Upper lobe of left lung (tissue), 6 donors: ENCODE results near the gene PPL. TPM values are rescaled to one million over a fixed set of nuclear protein-coding genes. Genes with fewer than 3 reads are reported as not detected.
A peak's percentile ranks its signal among the peaks of the same experiment; 100 is the strongest.
"Not testable (repeated sequence)": the region's sequence is repeated elsewhere in the genome, so short reads cannot be mapped to it uniquely, and the experiment has no call there.

Experiments
- ATAC-seq, 2 donors: fragments of 200-7000 bp; cut with Tn5 transposase; one replicate each; pipeline ENCODE4 v1.9.1; 2022; ENCODE audit warnings: mild to moderate bottlenecking in 2 of 2, moderate library complexity in 2 of 2; ENCODE audit not compliant: low FRiP score in 2 of 2
- DNase-seq, 2 donors: peaks; one replicate each; pipeline ENCODE4 v3.0.0-alpha.2; 2019 to 2020
- H3K27ac ChIP-seq, 4 donors: fragments of 200-600 bp; sonication (generic); one replicate each; pipeline ENCODE4 v1.5.1; 2016 to 2019
- H3K27me3 ChIP-seq, 4 donors: fragments of 200-600 bp; sonication (generic); one replicate each; pipeline ENCODE4 v1.5.1; 2017 to 2019
- H3K36me3 ChIP-seq, 4 donors: fragments of 200-600 bp; sonication (generic); one replicate each; pipeline ENCODE4 v1.5.1; 2016 to 2019
- H3K4me1 ChIP-seq, 4 donors: fragments of 200-600 bp; sonication (generic); one replicate each; pipeline ENCODE4 v1.5.1; 2018 to 2019
- H3K4me3 ChIP-seq, 4 donors: fragments of 200-600 bp; sonication (generic); one replicate each; pipeline ENCODE4 v1.5.1; 2017 to 2019; ENCODE audit warnings: mild to moderate bottlenecking in 2 of 4, moderate library complexity in 1 of 4
- H3K9me3 ChIP-seq, 4 donors: fragments of 200-600 bp; sonication (generic); one replicate each; pipeline ENCODE4 v1.5.1; 2018 to 2019
- EP300 ChIP-seq, 4 donors: sonication (generic); formaldehyde crosslinking; IDR thresholded peaks; one replicate each; pipeline ENCODE4 v1.5.1; 2017; ENCODE audit warnings: antibody characterized with exemption in 4 of 4, control low read depth in 2 of 4
- POLR2A ChIP-seq, 4 donors: fragments of 450-650 bp; IDR thresholded peaks; one replicate each; pipeline ENCODE4 v1.5.1; 2016 to 2017; ENCODE audit warnings: antibody characterized with exemption in 4 of 4, mild to moderate bottlenecking in 2 of 4
- POLR2AphosphoS5 ChIP-seq, 2 donors: sonication (generic); formaldehyde crosslinking; IDR thresholded peaks; one replicate each; pipeline ENCODE4 v1.5.1; 2017; ENCODE audit warnings: antibody characterized with exemption in 2 of 2
- WGBS, 2 donors: methylation state at CpG; one replicate each; pipeline ENCODE4 v1.1.5; 2017 to 2018; 5-methylcytosine and 5-hydroxymethylcytosine counted together
- total RNA-seq, 6 donors: library from RNA; depleted of rRNA in 4 of 6; stranded (reverse); fragments of >200 nt in 4 of 6; gene quantifications; one replicate each; pipeline versions ENCODE4 v1.1.0 to v1.2.1, GENCODE V29; 2016 to 2021
- TF ChIP-seq, protein P1 (sequence below), 6 experiments: fragments of 450-650 bp in 4 of 6; fragments of 200-600 bp in 2 of 6; sonication (generic) in 2 of 6; IDR thresholded peaks; one replicate each; pipeline ENCODE4 v1.5.1; 2016 to 2019; ENCODE audit warnings: antibody characterized with exemption in 6 of 6
- donor health status: DM: no; HTN: no; CAD: no; lungs with moderate emphysema.
- donor health status: DM: no; HTN: yes; CAD: no; lungs with severe emphysema.

The PPL gene
- total RNA-seq, 6 donors from 2014 or later = 72.7 to 156 (median 132) TPM

DNA sequence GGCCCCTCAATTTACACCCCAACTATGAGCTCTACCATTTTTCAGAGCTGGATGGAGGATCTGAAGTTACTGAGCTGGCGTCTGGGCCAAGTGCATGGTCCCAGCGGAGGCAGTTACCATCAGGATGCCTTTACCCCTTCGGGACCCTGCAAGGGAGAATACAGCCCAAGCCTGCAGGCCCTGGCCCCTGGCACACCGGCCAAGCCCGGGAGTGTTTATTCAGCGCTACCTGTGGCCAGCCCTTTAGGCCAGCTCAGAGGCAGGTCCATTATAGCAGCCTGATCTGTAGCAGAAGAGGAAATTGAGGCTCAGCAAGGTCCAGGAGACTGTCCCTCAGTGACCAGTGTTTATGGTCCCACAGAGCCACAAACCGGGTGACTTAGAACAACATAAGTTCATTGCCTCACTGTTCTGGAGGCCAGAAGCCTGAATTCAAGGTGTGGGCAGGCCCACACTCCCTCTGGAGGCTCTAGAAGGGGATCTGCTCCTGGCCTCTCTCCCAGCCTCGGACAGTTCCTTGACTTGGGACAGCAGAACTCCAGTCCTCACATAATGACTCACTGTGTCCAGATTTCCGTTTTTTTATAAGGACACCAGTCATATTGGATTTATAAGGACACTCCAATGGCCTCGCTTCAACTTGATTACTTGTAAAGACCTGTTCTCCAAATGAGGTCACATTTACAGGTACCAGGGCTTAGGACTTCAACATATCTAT, 29.9 kb upstream of the PPL start:
- ATAC-seq = no peak
- Histone ChIP-seq H3K4me3 (no peak overlapping the region), H3K27ac (no peak overlapping the region), H3K27me3 (no peaks in the 10 kb centered on the region), H3K4me1 (no peaks in the 10 kb centered on the region), H3K9me3 (no peaks in the 10 kb centered on the region), H3K36me3 (no peaks in the 10 kb centered on the region)
- no peak for TF ChIP-seq EP300 (IDR thresholded peaks at IDR 0.05)
- TF ChIP-seq, protein P1, sequence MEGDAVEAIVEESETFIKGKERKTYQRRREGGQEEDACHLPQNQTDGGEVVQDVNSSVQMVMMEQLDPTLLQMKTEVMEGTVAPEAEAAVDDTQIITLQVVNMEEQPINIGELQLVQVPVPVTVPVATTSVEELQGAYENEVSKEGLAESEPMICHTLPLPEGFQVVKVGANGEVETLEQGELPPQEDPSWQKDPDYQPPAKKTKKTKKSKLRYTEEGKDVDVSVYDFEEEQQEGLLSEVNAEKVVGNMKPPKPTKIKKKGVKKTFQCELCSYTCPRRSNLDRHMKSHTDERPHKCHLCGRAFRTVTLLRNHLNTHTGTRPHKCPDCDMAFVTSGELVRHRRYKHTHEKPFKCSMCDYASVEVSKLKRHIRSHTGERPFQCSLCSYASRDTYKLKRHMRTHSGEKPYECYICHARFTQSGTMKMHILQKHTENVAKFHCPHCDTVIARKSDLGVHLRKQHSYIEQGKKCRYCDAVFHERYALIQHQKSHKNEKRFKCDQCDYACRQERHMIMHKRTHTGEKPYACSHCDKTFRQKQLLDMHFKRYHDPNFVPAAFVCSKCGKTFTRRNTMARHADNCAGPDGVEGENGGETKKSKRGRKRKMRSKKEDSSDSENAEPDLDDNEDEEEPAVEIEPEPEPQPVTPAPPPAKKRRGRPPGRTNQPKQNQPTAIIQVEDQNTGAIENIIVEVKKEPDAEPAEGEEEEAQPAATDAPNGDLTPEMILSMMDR (IDR thresholded peaks at IDR 0.05) = no peak
- no peak for TF ChIP-seq POLR2A (IDR thresholded peaks at IDR 0.05)
- no peak for TF ChIP-seq POLR2AphosphoS5 (IDR thresholded peaks at IDR 0.05)
- WGBS, 2 donors = 78 to 81% methylated on average over 7 to 10 of the region's 10 CpGs
- no peak for DNase-seq

DNA sequence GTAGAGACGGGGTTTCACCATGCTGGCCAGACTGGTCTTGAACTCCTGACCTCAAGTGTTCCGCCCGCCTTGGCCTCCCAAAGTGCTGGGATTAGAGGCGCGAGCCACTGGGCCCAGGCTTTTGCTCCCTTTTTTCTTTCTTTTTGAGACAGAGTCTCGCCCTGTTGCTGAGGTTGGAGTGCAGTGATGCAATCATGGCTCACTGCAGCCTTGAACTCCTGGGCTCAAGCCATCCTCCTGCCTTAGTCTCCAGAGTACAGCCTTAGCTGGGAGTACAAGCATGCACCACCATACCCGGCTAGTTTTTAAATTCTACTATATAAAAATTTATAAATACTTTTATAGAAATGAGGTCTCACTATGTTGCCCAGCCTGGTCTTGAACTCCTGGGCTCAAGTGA, 26.6 kb upstream of the PPL start:
- H3K27ac ChIP-seq, DNase-seq, H3K4me1 ChIP-seq, H3K4me3 ChIP-seq, H3K27me3 ChIP-seq, H3K9me3 ChIP-seq, ATAC-seq, H3K36me3 ChIP-seq: not testable (repeated sequence)
- 67 to 89% methylated on average over 7 of the region's 7 CpGs for WGBS, 2 donors

DNA sequence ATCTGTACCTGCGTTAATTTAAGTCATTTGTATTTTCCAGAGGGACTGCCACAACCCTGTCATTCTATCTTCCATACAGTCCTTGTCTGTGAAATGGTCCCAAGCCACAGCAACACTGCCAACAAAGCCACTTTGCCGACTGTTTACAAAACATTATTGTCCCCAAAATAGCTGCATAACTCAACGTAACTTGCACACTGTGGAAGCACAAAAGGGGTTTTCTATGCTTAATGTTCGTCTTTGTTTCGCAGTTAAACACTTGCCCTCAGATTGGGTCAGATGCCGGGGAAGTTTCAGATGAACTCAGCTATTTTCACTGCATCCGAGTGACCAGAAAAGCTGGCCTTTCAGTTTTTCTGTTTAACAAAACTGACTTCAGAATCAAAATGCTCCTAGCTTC, 25.8 kb upstream of the PPL start:
- Histone ChIP-seq H3K9me3 (no peaks in the 10 kb centered on the region), H3K4me3 (no peak overlapping the region), H3K4me1 (peaks cover 8 to 11% (median 9%) of the 10 kb centered on the region in 4 donors), H3K36me3 (no peaks in the 10 kb centered on the region), H3K27me3 (no peaks in the 10 kb centered on the region), H3K27ac (no peak overlapping the region)
- no peak for ATAC-seq
- no peak for TF ChIP-seq POLR2A (IDR thresholded peaks at IDR 0.05)
- TF ChIP-seq POLR2AphosphoS5 (IDR thresholded peaks at IDR 0.05) = no peak
- TF ChIP-seq EP300 (IDR thresholded peaks at IDR 0.05) = no peak
- TF ChIP-seq, protein P1 (IDR thresholded peaks at IDR 0.05) = no peak
- WGBS, 2 donors = 52 to 66% methylated on average over 6 to 7 of the region's 7 CpGs
- DNase-seq = no peak

DNA sequence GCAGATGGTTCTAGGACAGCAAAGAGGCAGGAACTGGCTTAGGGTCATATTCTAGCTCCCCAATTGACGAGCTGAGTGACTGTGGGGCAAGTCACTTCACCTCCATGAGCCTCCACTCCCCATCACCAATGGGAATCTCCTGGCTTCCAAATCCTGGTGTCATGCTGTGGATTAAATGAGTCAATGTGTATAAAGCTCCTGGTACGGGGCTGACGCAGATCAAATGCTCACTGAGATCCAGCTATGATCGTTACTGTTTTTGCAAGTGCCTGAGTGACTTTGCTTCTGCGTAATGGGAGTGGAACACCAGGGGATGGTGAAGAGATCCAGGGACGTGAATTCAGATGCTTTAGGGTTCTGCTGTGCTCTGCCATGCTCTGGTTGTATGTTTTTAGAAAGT, 23.6 kb upstream of the PPL start:
- Histone ChIP-seq H3K27me3 (no peaks in the 10 kb centered on the region), H3K4me3 (no peak overlapping the region), H3K27ac (no peak overlapping the region), H3K36me3 (no peaks in the 10 kb centered on the region), H3K4me1 (peaks cover 9 to 31% (median 13%) of the 10 kb centered on the region in 4 donors), H3K9me3 (no peaks in the 10 kb centered on the region)
- TF ChIP-seq POLR2AphosphoS5 (IDR thresholded peaks at IDR 0.05) = no peak
- ATAC-seq (no peak), DNase-seq (no peak)
- WGBS, 2 donors = 72 to 75% methylated on average over 6 of the region's 6 CpGs

DNA sequence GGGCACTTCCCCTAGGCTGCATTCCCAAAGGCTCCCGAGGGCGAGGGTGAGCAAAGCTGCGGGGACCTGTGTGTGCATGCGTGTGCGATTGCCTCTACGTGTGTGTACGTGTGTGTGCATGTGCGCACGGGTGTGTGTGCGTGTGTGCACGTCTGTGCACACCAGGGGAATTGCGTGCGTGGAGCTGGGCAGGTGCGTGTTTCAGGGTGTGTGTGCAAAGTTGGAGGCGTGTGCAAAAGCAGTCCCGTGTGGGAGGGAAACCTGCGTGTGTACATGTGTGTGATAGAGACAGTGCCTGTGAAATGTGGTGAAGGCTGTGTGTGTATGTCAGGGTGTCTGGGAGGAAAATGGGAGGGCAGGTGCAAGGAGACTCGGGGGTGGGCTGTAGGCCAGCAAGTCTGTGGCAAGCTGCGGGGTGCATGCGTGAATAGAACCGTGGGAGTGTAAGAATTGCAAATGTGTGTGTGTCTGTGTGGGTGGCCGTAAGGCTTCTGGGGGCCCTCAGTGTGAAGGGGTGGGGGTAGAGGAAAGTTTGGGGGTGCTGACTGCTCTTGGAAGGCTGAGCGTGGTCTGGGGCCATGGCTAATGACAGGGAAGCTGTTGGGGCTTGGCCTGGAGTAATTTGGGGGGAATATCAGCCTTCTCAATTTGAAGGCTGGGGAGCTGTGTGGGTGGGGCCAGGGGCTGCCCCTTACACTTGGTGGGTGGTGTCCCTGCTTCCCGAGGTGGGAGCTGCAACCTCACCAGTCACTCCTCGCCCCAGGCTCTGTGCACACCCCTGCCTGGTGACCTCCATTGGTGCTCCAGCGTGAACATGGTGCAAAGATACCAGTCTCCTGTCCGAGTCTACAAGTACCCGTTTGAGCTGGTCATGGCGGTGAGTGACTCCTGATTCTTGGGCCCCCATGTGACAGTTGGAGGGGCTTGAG, 21.8 kb upstream of the PPL start:
- Histone ChIP-seq H3K4me1 (peaks cover 9 to 31% (median 13%) of the 10 kb centered on the region in 4 donors), H3K27me3 (no peaks in the 10 kb centered on the region), H3K9me3 (no peaks in the 10 kb centered on the region), H3K4me3 (peak overlapping the region; percentile 5 to 57 (median 49)), H3K36me3 (no peaks in the 10 kb centered on the region), H3K27ac (no peak overlapping the region)
- WGBS, 2 donors = 49 to 50% methylated on average over 23 to 28 of the region's 29 CpGs
- no peak for ATAC-seq
- TF ChIP-seq EP300 (IDR thresholded peaks at IDR 0.05) = no peak
- TF ChIP-seq POLR2A (IDR thresholded peaks at IDR 0.05) = no peak
- no peak for TF ChIP-seq POLR2AphosphoS5 (IDR thresholded peaks at IDR 0.05)
- TF ChIP-seq, protein P1 (IDR thresholded peaks at IDR 0.05) = no peak
- DNase-seq = no peak
